ENCODE data around the gene SEPTIN7. TPM values are rescaled to one million over a fixed set of nuclear protein-coding genes. Genes with fewer than 3 reads are reported as not detected.

The SEPTIN7 gene
- total RNA-seq, 2 donors from 2014 or later = 198 to 224 TPM

GRCh38 chr7:35849954-35850353 is 49.1 kb downstream of the SEPTIN7 start:
- Mint-ChIP-seq H3K36me3 (peaks cover 4 to 29% of the 10 kb centered on the region in 2 donors), H3K9me3 (no peaks in the 10 kb centered on the region), H3K27ac (no peak overlapping the region)
- ATAC-seq (no peak), DNase-seq (ENCODE audit: low spot score in 2 of 2) (no peak)

Other genes with a start within 250 kb of the SEPTIN7 start
- gene HERPUD2, start 105.9 kb upstream of the SEPTIN7 start, total RNA-seq = 10 to 100 TPM; 21.9 to 22.3 TPM

All from activated naive CD4-positive, alpha-beta T cell treated with anti-CD3 and anti-CD28 coated beads, Interleukin-2, amount 50 U/mL, for 72 hours (primary cell).